GM10266 (cell line): ENCODE results near the gene AMBRA1.
"Not testable (repeated sequence)": the region's sequence is repeated elsewhere in the genome, so short reads cannot be mapped to it uniquely, and the experiment has no call there.

Experiments
- DNase-seq: peaks from one replicate; pipeline ENCODE4 v3.0.0; 2012; ENCODE audit errors: extremely low spot score
- CTCF ChIP-seq: IDR thresholded peaks from 2 replicates; pipeline ENCODE4 v1.5.1; 2012; ENCODE audit warnings: mild to moderate bottlenecking, low read depth; ENCODE audit not compliant: control insufficient read depth, insufficient read depth; ENCODE audit errors: missing control alignments

The AMBRA1 gene

GRCh38 chr11:46374815-46375214 is 219.0 kb downstream of the AMBRA1 start:
- DNase-seq, result no peak
- TF ChIP-seq CTCF, result no peak

GRCh38 chr11:46373787-46374740 is 219.8 kb downstream of the AMBRA1 start:
- DNase-seq, result no peak
- TF ChIP-seq CTCF, result no peak

DNA sequence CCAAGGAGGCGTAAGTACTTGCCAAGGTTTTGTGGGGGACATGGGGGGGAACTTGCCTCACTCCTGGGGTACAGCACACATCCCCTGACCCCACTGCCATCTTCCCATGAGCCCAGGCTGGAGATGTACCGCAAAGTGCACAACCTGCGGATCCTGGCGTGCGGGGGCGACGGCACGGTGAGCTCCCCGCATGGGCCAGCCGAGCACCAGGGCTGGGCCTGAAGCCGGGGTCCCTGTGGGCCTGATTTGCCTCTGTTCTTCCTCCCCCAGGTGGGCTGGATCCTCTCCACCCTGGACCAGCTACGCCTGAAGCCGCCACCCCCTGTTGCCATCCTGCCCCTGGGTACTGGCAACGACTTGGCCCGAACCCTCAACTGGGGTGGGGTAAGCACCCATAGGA is 221.3 kb downstream of the AMBRA1 start:
- not testable (repeated sequence) for DNase-seq

DNA sequence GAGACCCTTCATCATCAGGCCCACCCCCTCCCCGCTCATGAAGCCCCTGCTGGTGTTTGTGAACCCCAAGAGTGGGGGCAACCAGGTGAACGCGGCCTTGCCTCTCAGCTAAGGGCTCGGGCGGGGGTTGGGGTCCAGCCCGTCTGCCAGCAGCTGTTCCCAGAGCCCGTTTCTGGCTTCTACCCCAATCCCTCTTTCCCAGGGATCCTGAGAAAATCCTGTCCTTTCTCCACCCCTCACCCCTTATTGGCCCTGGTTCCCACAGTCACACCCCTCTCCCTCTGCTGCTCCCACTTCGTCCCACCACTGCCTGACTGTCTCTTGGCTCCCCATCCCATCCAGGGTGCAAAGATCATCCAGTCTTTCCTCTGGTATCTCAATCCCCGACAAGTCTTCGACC is 221.7 kb downstream of the AMBRA1 start:
- TF ChIP-seq CTCF, result no peak
- DNase-seq, result no peak

GRCh38 chr11:46371262-46371661 is 222.6 kb downstream of the AMBRA1 start:
- DNase-seq, result not testable (repeated sequence)

- DNase-seq, result no peak
- TF ChIP-seq CTCF, result no peak
Observed at GRCh38 chr11:46370253-46370652, 223.6 kb downstream of the AMBRA1 start.

- peak; percentile 84 for DNase-seq
- TF ChIP-seq CTCF, result peak; percentile 82
Observed at GRCh38 chr11:46369458-46370152, 224.2 kb downstream of the AMBRA1 start.

DNA sequence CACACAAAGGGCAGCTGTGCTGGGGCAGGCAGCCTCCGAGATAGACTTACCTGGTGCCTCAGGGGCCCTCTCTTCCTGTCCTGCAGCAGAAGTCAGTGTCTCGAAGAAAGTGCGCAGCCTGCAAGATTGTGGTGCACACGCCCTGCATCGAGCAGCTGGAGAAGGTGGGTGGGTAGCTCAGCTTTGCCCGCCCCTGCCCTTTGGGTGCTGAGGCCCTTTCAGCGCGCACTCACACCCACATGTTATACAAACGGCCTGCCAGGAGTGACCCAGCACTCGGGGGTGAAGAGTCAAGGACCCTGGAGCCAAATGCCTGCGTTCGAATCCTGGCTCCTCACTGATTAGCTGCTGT is 225.9 kb downstream of the AMBRA1 start:
- TF ChIP-seq CTCF, result no peak
- DNase-seq, result no peak
